Neural cell (in vitro differentiated cells): ENCODE measurements around the gene GLYATL1.

Experiments used
- CTCF ChIP-seq: fragments of 450-650 bp; IDR thresholded peaks from 2 replicates; pipeline ENCODE4 v1.5.1; 2014; ENCODE audit warnings: antibody characterized with exemption, mild to moderate bottlenecking, moderate library complexity; ENCODE audit not compliant: poor library complexity, severe bottlenecking
- EP300 ChIP-seq: fragments of 450-650 bp; conservative IDR thresholded peaks from 2 replicates; pipeline ENCODE4 v1.6.1; 2014; ENCODE audit warnings: antibody characterized with exemption, mild to moderate bottlenecking, moderate library complexity; ENCODE audit not compliant: poor library complexity, severe bottlenecking
- EZH2 ChIP-seq: fragments of 200-600, 300-800 bp; shearing (Covaris generic), sonication (generic); IDR thresholded peaks from 2 replicates; pipeline ENCODE4 v1.6.1; 2014; ENCODE audit warnings: antibody characterized with exemption, low read length, borderline replicate concordance, mild to moderate bottlenecking; ENCODE audit not compliant: insufficient read depth, poor library complexity, severe bottlenecking
- POLR2AphosphoS5 ChIP-seq: IDR thresholded peaks from 2 replicates; pipeline ENCODE4 v1.6.1; 2012
- RAD21 ChIP-seq: fragments of 450-650 bp; conservative IDR thresholded peaks from 2 replicates; pipeline ENCODE4 v1.6.1; 2014; ENCODE audit warnings: antibody characterized with exemption, mild to moderate bottlenecking, moderate library complexity
- TAF1 ChIP-seq: IDR thresholded peaks from 2 replicates; pipeline ENCODE4 v1.6.1; 2012; ENCODE audit warnings: low read depth

- TF ChIP-seq CTCF (no peak), TAF1 (no peak), EZH2 (no peak), EP300 (no peak), POLR2AphosphoS5 (no peak), RAD21 (no peak)
Measured at GRCh38 chr11:58941838-58942237, 2.5 kb downstream of the GLYATL1 start.
